Activated naive CD8-positive, alpha-beta T cell treated with anti-CD3 and anti-CD28 coated beads for 36 hours (primary cell): ENCODE results near the gene CARM1. TPM values are rescaled to one million over a fixed set of nuclear protein-coding genes. Genes with fewer than 3 reads are reported as not detected.
A peak's percentile ranks its signal among the peaks of the same experiment; 100 is the strongest.
"Not testable (repeated sequence)": the region's sequence is repeated elsewhere in the genome, so short reads cannot be mapped to it uniquely, and the experiment has no call there.

Source experiments
- DNase-seq: peaks from one replicate; pipeline ENCODE4 v3.0.0; 2021
- H3K27ac Mint-ChIP-seq: one replicate; pipeline ENCODE4 v1.8.0; 2022; ENCODE audit warnings: mild to moderate bottlenecking, moderate library complexity, mixed read lengths
- H3K27me3 Mint-ChIP-seq: one replicate; pipeline ENCODE4 v1.8.0; 2022; ENCODE audit warnings: mild to moderate bottlenecking, mixed read lengths
- H3K36me3 Mint-ChIP-seq: one replicate; pipeline ENCODE4 v1.8.0; 2021; ENCODE audit warnings: mild to moderate bottlenecking, mixed read lengths
- H3K4me1 Mint-ChIP-seq: one replicate; pipeline ENCODE4 v1.8.0; 2021; ENCODE audit warnings: mixed read lengths
- H3K4me3 Mint-ChIP-seq: one replicate; pipeline ENCODE4 v1.8.0; 2022; ENCODE audit warnings: mild to moderate bottlenecking, moderate library complexity, mixed read lengths
- H3K9me3 Mint-ChIP-seq: one replicate; pipeline ENCODE4 v1.8.0; 2022; ENCODE audit warnings: mixed read lengths
- total RNA-seq, 2 experiments: library from RNA; stranded (reverse); gene quantifications; one replicate each; pipeline ENCODE4 v1.2.3, GENCODE V29; 2021

CARM1 gene
- total RNA-seq, 2 experiments from 2014 or later = 85.0 to 86.8 TPM

GRCh38 chr19:10858204-10858828 is 13.0 kb upstream of the CARM1 start:
- Mint-ChIP-seq H3K27me3 (no peaks in the 10 kb centered on the region), H3K27ac (no peak overlapping the region), H3K4me3 (no peak overlapping the region), H3K4me1 (no peaks in the 10 kb centered on the region), H3K9me3 (no peaks in the 10 kb centered on the region), H3K36me3 (no peaks in the 10 kb centered on the region)
- DNase-seq = peak; percentile 58

- Mint-ChIP-seq H3K27me3 (no peaks in the 10 kb centered on the region), H3K36me3 (no peaks in the 10 kb centered on the region), H3K4me1 (peaks cover 4% of the 10 kb centered on the region), H3K4me3 (no peak overlapping the region), H3K27ac (no peak overlapping the region), H3K9me3 (no peaks in the 10 kb centered on the region)
- DNase-seq = no peak
These were observed 10.2 kb upstream of the CARM1 start for GRCh38 chr19:10861103-10861651.

- Mint-ChIP-seq H3K36me3 (no peaks in the 10 kb centered on the region), H3K4me3 (no peak overlapping the region), H3K9me3 (no peaks in the 10 kb centered on the region), H3K4me1 (peaks cover 5% of the 10 kb centered on the region), H3K27ac (no peak overlapping the region), H3K27me3 (no peaks in the 10 kb centered on the region)
- DNase-seq = no peak
These were observed 8.7 kb upstream of the CARM1 start for GRCh38 chr19:10862561-10863106.

- Mint-ChIP-seq H3K36me3 (no peaks in the 10 kb centered on the region), H3K4me3 (no peak overlapping the region), H3K4me1 (peaks cover 10% of the 10 kb centered on the region), H3K27ac (no peak overlapping the region), H3K27me3 (no peaks in the 10 kb centered on the region), H3K9me3 (no peaks in the 10 kb centered on the region)
- DNase-seq = no peak
These were observed 8.1 kb upstream of the CARM1 start for GRCh38 chr19:10863107-10863717.

- peak; percentile 79 for DNase-seq
These were observed 6.8 kb upstream of the CARM1 start for GRCh38 chr19:10864538-10864899.

GRCh38 chr19:10866495-10866894 is 4.9 kb upstream of the CARM1 start:
- no peak for DNase-seq
- Mint-ChIP-seq H3K9me3 (no peaks in the 10 kb centered on the region), H3K36me3 (no peaks in the 10 kb centered on the region), H3K27ac (no peak overlapping the region), H3K4me1 (peaks cover 19% of the 10 kb centered on the region), H3K27me3 (no peaks in the 10 kb centered on the region), H3K4me3 (no peak overlapping the region)

More at GRCh38 chr19:10864538-10864899, 6.8 kb upstream of the CARM1 start:
- Mint-ChIP-seq H3K4me3 (no peak overlapping the region), H3K27me3 (no peaks in the 10 kb centered on the region), H3K36me3 (no peaks in the 10 kb centered on the region), H3K4me1 (peaks cover 14% of the 10 kb centered on the region), H3K27ac (peak overlapping the region; percentile 21), H3K9me3 (no peaks in the 10 kb centered on the region)

- no peak overlapping the region for H3K4me3 Mint-ChIP-seq
- H3K9me3 Mint-ChIP-seq = no peaks in the 10 kb centered on the region
- H3K4me1 Mint-ChIP-seq = peaks cover 31% of the 10 kb centered on the region
- no peaks in the 10 kb centered on the region for H3K36me3 Mint-ChIP-seq
- no peak for DNase-seq
- H3K27ac Mint-ChIP-seq = peak overlapping the region; percentile 42
- no peaks in the 10 kb centered on the region for H3K27me3 Mint-ChIP-seq
These were observed 2.3 kb upstream of the CARM1 start for GRCh38 chr19:10868872-10869547.

- H3K36me3 Mint-ChIP-seq, H3K27me3 Mint-ChIP-seq, H3K9me3 Mint-ChIP-seq, DNase-seq: not testable (repeated sequence)
- H3K4me1 Mint-ChIP-seq = peaks cover 32% of the 10 kb centered on the region
- peak overlapping the region; percentile 52 for H3K27ac Mint-ChIP-seq
- peak overlapping the region; percentile 82 for H3K4me3 Mint-ChIP-seq
These were observed 1.5 kb upstream of the CARM1 start for GRCh38 chr19:10869872-10870311.

DNA sequence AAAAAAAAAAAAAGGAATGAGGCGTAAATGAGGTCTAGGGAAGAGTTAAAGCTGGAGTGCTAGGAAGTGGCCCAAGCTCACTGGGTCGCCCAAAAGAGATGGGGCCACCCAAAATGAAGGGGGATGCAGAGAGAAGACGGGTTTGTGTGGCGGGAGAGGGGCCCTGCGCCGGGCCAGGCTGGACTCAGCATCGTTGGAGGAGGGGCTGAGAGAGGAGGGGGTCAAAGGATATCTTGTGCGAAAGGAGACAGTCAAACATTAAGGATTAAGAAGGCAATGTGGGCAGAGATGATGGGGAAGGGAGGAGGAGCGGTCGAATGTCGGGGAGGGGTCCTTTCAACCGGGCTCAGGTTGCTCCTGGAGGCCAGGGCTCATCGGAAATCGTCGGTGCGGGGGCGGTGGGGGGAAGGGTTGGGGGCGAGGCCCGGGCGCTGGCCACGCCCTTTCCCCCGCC is 825 bp upstream of the CARM1 start:
- Mint-ChIP-seq H3K27ac (peak overlapping the region; percentile 88), H3K4me3 (peak overlapping the region; percentile 82), H3K4me1 (peaks cover 33% of the 10 kb centered on the region), H3K27me3 (no peaks in the 10 kb centered on the region), H3K9me3 (no peaks in the 10 kb centered on the region), H3K36me3 (peaks cover 4% of the 10 kb centered on the region)
- DNase-seq = no peak

GRCh38 chr19:10871711-10872545 is 575 bp downstream of the CARM1 start:
- Mint-ChIP-seq H3K27me3 (no peaks in the 10 kb centered on the region), H3K9me3 (no peaks in the 10 kb centered on the region), H3K27ac (peak overlapping the region; percentile 82), H3K4me3 (peak overlapping the region; percentile 81), H3K4me1 (peaks cover 36% of the 10 kb centered on the region), H3K36me3 (peaks cover 4% of the 10 kb centered on the region)
- DNase-seq = peak; percentile 57

DNA sequence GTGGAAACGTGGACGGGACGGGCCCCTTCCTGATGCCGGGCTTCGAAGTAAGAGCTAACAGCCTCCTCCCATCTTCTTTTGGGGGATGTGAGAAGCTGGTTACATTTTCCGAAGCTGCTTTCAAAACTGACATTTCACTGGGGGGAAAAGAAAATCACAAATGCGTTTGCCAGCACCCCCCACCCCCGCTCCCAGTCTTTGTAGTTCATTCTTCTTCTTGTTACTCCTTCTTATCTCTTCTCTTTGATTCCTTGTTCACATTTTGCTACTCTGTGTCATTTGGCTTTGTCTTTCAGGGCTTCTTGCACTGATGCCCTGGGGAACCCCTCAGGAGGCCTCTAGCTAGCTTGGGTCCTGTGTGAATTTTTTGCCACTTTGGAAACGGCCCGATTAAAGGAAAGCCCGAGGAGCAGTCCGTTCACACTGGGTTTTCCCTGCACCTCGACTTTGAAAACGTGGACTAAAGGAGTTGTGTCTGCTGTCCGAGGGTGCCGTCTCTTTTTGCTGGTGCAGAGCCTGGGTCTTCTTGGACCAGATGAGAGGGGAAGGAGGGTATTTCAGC is 1.3 kb downstream of the CARM1 start:
- no peak for DNase-seq
- peak overlapping the region; percentile 81 for H3K4me3 Mint-ChIP-seq
- H3K4me1 Mint-ChIP-seq = peaks cover 39% of the 10 kb centered on the region
- peak overlapping the region; percentile 82 for H3K27ac Mint-ChIP-seq
- peaks cover 4% of the 10 kb centered on the region for H3K36me3 Mint-ChIP-seq
- H3K27me3 Mint-ChIP-seq = no peaks in the 10 kb centered on the region
- H3K9me3 Mint-ChIP-seq = no peaks in the 10 kb centered on the region

- Mint-ChIP-seq H3K9me3 (no peaks in the 10 kb centered on the region), H3K4me1 (peaks cover 40% of the 10 kb centered on the region), H3K27me3 (no peaks in the 10 kb centered on the region), H3K36me3 (peaks cover 6% of the 10 kb centered on the region), H3K27ac (no peak overlapping the region), H3K4me3 (peak overlapping the region; percentile 50)
- DNase-seq = no peak
These were observed 2.7 kb downstream of the CARM1 start for GRCh38 chr19:10874024-10874423.

- Mint-ChIP-seq H3K4me1 (peaks cover 41% of the 10 kb centered on the region), H3K4me3 (peak overlapping the region; percentile 22), H3K27me3 (no peaks in the 10 kb centered on the region), H3K9me3 (no peaks in the 10 kb centered on the region), H3K27ac (peak overlapping the region; percentile 67), H3K36me3 (peaks cover 18% of the 10 kb centered on the region)
- no peak for DNase-seq
These were observed 5.3 kb downstream of the CARM1 start for GRCh38 chr19:10876459-10877240.
